H1 (cell line): ENCODE results near the gene TTLL7. TPM values are rescaled to one million over a fixed set of nuclear protein-coding genes. Genes with fewer than 3 reads are reported as not detected.

Experiments
- CTCF ChIA-PET: fragments of 300-600 bp; sonication (Branson Sonifier 250); formaldehyde crosslinking; loops from one replicate; lab custom pipeline; 2021; ENCODE audit not compliant: partially characterized antibody; lab: Charles Lee
- POLR2A ChIA-PET: fragments of 300-600 bp; sonication (Branson Sonifier 250); formaldehyde crosslinking; loops from one replicate; lab custom pipeline; 2021; ENCODE audit warnings: inconsistent platforms; ENCODE audit not compliant: partially characterized antibody; lab: Charles Lee
- DNase-seq, 2 experiments: peaks; one replicate each; pipeline versions ENCODE4 v3.0.0 to v3.0.0-alpha.2; 2010 to 2022; ENCODE audit warnings: low spot score in 2 of 2, low read depth in 1 of 2, mixed read lengths in 1 of 2
- FAIRE-seq: peaks from 2 replicates; lab custom pipeline; 2011; peaks lifted over from hg19 to GRCh38; lab: Jason Lieb, UNC
- H2AFZ ChIP-seq: 2 replicates; pipeline ENCODE4 v1.8.1; 2012; ENCODE audit warnings: low read length, inconsistent platforms
- H2AK5ac ChIP-seq: 2 replicates; pipeline ENCODE4 v1.6.1; 2013; ENCODE audit warnings: low read depth, low read length
- H2BK120ac ChIP-seq: replicated peaks from 2 replicates; pipeline ENCODE3; 2013; ENCODE audit warnings: low read depth, low read length, inconsistent platforms
- H2BK12ac ChIP-seq: 2 replicates; pipeline ENCODE4 v1.6.1; 2013; ENCODE audit warnings: low read depth, low read length
- H2BK15ac ChIP-seq: 2 replicates; pipeline ENCODE4 v1.6.1; 2013; ENCODE audit warnings: low read length
- H2BK20ac ChIP-seq: 2 replicates; pipeline ENCODE4 v1.6.1; 2013; ENCODE audit warnings: low read length
- H2BK5ac ChIP-seq: 2 replicates; pipeline ENCODE4 v1.6.1; 2013; ENCODE audit warnings: low read depth, low read length
- H3K14ac ChIP-seq: 2 replicates; pipeline ENCODE4 v1.6.1; 2013; ENCODE audit warnings: inconsistent platforms; ENCODE audit not compliant: insufficient read length
- H3K18ac ChIP-seq: 2 replicates; pipeline ENCODE4 v1.6.1; 2013; ENCODE audit warnings: low read length; ENCODE audit errors: extremely low read depth
- H3K23ac ChIP-seq: 2 replicates; pipeline ENCODE4 v1.6.1; 2013; ENCODE audit warnings: inconsistent platforms; ENCODE audit not compliant: insufficient read length
- H3K23me2 ChIP-seq: 2 replicates; pipeline ENCODE4 v1.6.1; 2013; ENCODE audit warnings: low read depth, low read length
- H3K27ac ChIP-seq: 2 replicates; pipeline ENCODE4 v1.6.1; 2011; ENCODE audit warnings: low read depth, low read length, inconsistent platforms
- H3K27me3 ChIP-seq, 4 experiments: replicated peaks in 1 of 4; 1 replicate in 1 of 4; 2 replicates in 3 of 4; pipeline versions ENCODE4 v1.6.1 to v1.8.1; 2011 to 2013; ENCODE audit warnings: low read length in 3 of 4, mild to moderate bottlenecking in 3 of 4, inconsistent platforms in 2 of 4, mixed read lengths in 2 of 4, moderate library complexity in 1 of 4; ENCODE audit not compliant: control insufficient read depth in 3 of 4, insufficient read depth in 3 of 4; ENCODE audit errors: extremely low read depth in 1 of 4
- H3K36me3 ChIP-seq, 4 experiments: 2 replicates each; pipeline versions ENCODE4 v1.6.1 to v1.8.1; 2011 to 2013; ENCODE audit warnings: mild to moderate bottlenecking in 4 of 4, low read length in 3 of 4, moderate library complexity in 2 of 4, control low read depth in 1 of 4, inconsistent platforms in 1 of 4; ENCODE audit not compliant: insufficient read depth in 4 of 4, control insufficient read depth in 2 of 4
- H3K4ac ChIP-seq: replicated peaks from 2 replicates; pipeline ENCODE3; 2013; ENCODE audit warnings: low read length, low read depth, mixed read lengths, inconsistent platforms; ENCODE audit not compliant: insufficient read length
- H3K4me1 ChIP-seq, 4 experiments: replicated peaks in 1 of 4; 1 replicate in 1 of 4; 2 replicates in 3 of 4; pipeline versions ENCODE4 v1.6.1 to v1.8.1; 2011 to 2013; ENCODE audit warnings: low read length in 3 of 4, inconsistent platforms in 2 of 4, mixed read lengths in 1 of 4; ENCODE audit not compliant: insufficient read depth in 4 of 4, control insufficient read depth in 3 of 4
- H3K4me2 ChIP-seq, 2 experiments: 2 replicates each; pipeline versions ENCODE4 v1.6.1 to v1.8.1; 2011 to 2013; ENCODE audit warnings: low read depth in 2 of 2, low read length in 2 of 2, control low read depth in 1 of 2, inconsistent platforms in 1 of 2, mild to moderate bottlenecking in 1 of 2; ENCODE audit not compliant: insufficient read depth in 1 of 2
- H3K4me3 ChIP-seq, 4 experiments: fragments of 200-600, 300-600 bp in 1 of 4; sonication (generic), shearing (Covaris generic), sonication (Bioruptor Twin) in 1 of 4; 2 replicates each; pipeline versions ENCODE4 v1.5.1 to v1.8.1; 2011 to 2016; ENCODE audit warnings: low read length in 4 of 4, low read depth in 3 of 4, control low read depth in 2 of 4, inconsistent platforms in 2 of 4, mild to moderate bottlenecking in 2 of 4, mixed read lengths in 1 of 4, moderate library complexity in 1 of 4; ENCODE audit not compliant: insufficient read depth in 2 of 4; ENCODE audit errors: extremely low read depth in 1 of 4
- H3K56ac ChIP-seq: replicated peaks from 2 replicates; pipeline ENCODE3; 2013; ENCODE audit warnings: low read depth, mild to moderate bottlenecking, mixed read lengths, low read length, inconsistent platforms; ENCODE audit not compliant: insufficient read length
- H3K79me1 ChIP-seq: 2 replicates; pipeline ENCODE4 v1.6.1; 2013; ENCODE audit warnings: low read depth, low read length, control low read depth
- H3K79me2 ChIP-seq, 2 experiments: 2 replicates each; pipeline versions ENCODE4 v1.6.1 to v1.8.1; 2012 to 2013; ENCODE audit warnings: low read length in 2 of 2, mild to moderate bottlenecking in 2 of 2, inconsistent platforms in 1 of 2; ENCODE audit not compliant: insufficient read depth in 2 of 2, control insufficient read depth in 1 of 2
- H3K9ac ChIP-seq, 4 experiments: replicated peaks in 1 of 4; 1 replicate in 1 of 4; 2 replicates in 3 of 4; pipeline versions ENCODE4 v1.6.1 to v1.8.1; 2011 to 2013; ENCODE audit warnings: low read depth in 3 of 4, low read length in 3 of 4, control low read depth in 2 of 4, mild to moderate bottlenecking in 2 of 4, moderate library complexity in 2 of 4, inconsistent platforms in 1 of 4; ENCODE audit errors: extremely low read depth in 1 of 4
- H3K9me3 ChIP-seq, 2 experiments: 2 replicates each; pipeline versions ENCODE4 v1.6.1 to v1.8.1; 2012 to 2013; ENCODE audit warnings: mild to moderate bottlenecking in 2 of 2, moderate library complexity in 2 of 2, control low read depth in 1 of 2, inconsistent platforms in 1 of 2, low read depth in 1 of 2, low read length in 1 of 2, mixed read lengths in 1 of 2; ENCODE audit not compliant: insufficient read depth in 2 of 2
- H4K20me1 ChIP-seq, 2 experiments: replicated peaks in 1 of 2; 2 replicates each; pipeline versions ENCODE3 to v1.8.1; 2011 to 2013; ENCODE audit warnings: inconsistent platforms in 2 of 2, low read length in 2 of 2, mild to moderate bottlenecking in 1 of 2; ENCODE audit not compliant: insufficient read depth in 2 of 2, control insufficient read depth in 1 of 2
- H4K5ac ChIP-seq: 2 replicates; pipeline ENCODE4 v1.6.1; 2013; ENCODE audit warnings: low read length, low read depth, mixed read lengths, inconsistent platforms; ENCODE audit not compliant: insufficient read length
- H4K8ac ChIP-seq: 2 replicates; pipeline ENCODE4 v1.8.0; 2013; ENCODE audit warnings: mild to moderate bottlenecking, moderate library complexity, low read length, inconsistent platforms; ENCODE audit not compliant: insufficient read depth; ENCODE audit errors: extremely low read depth
- H4K91ac ChIP-seq: replicated peaks from 2 replicates; pipeline ENCODE3; 2013; ENCODE audit warnings: low read length, mixed read lengths, inconsistent platforms; ENCODE audit not compliant: insufficient read length
- ASH2L ChIP-seq: fragments of 200-600, 300-600 bp; sonication (generic); IDR thresholded peaks from one replicate; pipeline ENCODE4 v1.7.1; 2017; ENCODE audit warnings: low read length
- ATF2 ChIP-seq: IDR thresholded peaks from 2 replicates; pipeline ENCODE4 v1.6.1; 2012; ENCODE audit warnings: low read length, inconsistent platforms
- CBX8 ChIP-seq: fragments of 300-800, 300-1000 bp; sonication (generic); IDR thresholded peaks from 2 replicates; pipeline ENCODE4 v1.7.1; 2016; ENCODE audit warnings: low read depth, low read length, borderline replicate concordance
- FOSL1 ChIP-seq: IDR thresholded peaks from 2 replicates; pipeline ENCODE4 v1.6.1; 2011; ENCODE audit warnings: mild to moderate bottlenecking, low read depth, low read length, moderate library complexity; ENCODE audit not compliant: insufficient read depth
- HDAC2 ChIP-seq, 2 experiments: fragments of 300-600 bp in 1 of 2; sonication (generic) in 1 of 2; IDR thresholded peaks; 2 replicates each; pipeline ENCODE4 v1.6.1; 2011 to 2012; ENCODE audit warnings: low read depth in 2 of 2, low read length in 2 of 2, mild to moderate bottlenecking in 2 of 2, moderate library complexity in 2 of 2, borderline replicate concordance in 1 of 2, inconsistent platforms in 1 of 2
- RXRA ChIP-seq: IDR thresholded peaks from 2 replicates; pipeline ENCODE4 v1.6.1; 2011; ENCODE audit warnings: low read depth, mild to moderate bottlenecking, low read length, moderate library complexity; ENCODE audit not compliant: insufficient read depth
- SP2 ChIP-seq: IDR thresholded peaks from 2 replicates; pipeline ENCODE4 v1.6.1; 2012; ENCODE audit warnings: mild to moderate bottlenecking, low read length, inconsistent platforms
- TAF7 ChIP-seq: optimal IDR thresholded peaks from 2 replicates; pipeline ENCODE3; 2011; ENCODE audit warnings: low read depth, mild to moderate bottlenecking, inconsistent platforms, low read length, moderate library complexity, borderline replicate concordance
- TBP ChIP-seq: IDR thresholded peaks from 2 replicates; pipeline ENCODE4 v1.6.1; 2011; ENCODE audit warnings: low read depth, low read length, improper control_type of control experiment
- TEAD4 ChIP-seq: IDR thresholded peaks from 2 replicates; pipeline ENCODE4 v1.6.1; 2012; ENCODE audit warnings: low read depth, low read length, inconsistent platforms, mixed read lengths
- WGBS, 2 experiments: shearing (Covaris generic) in 1 of 2; methylation state at CpG; one replicate each; pipeline versions ENCODE4 v1.1.6 to v1.1.7; 2013 to 2015; ENCODE audit warnings: low lambda C conversion rate in 2 of 2, mixed read lengths in 2 of 2, inconsistent platforms in 1 of 2, low coverage in 1 of 2, missing lambda C conversion rate in 1 of 2; ENCODE audit not compliant: insufficient replicate concordance in 2 of 2, insufficient coverage in 1 of 2, insufficient read length in 1 of 2; ENCODE audit errors: extremely low coverage in 1 of 2, missing lambda C conversion rate in 1 of 2; 5-methylcytosine and 5-hydroxymethylcytosine counted together
- polyA plus RNA-seq, 7 experiments: library from polyadenylated mRNA; depleted of rRNA in 3 of 7; stranded (reverse) in 5 of 7; unstranded in 2 of 7; fragments of >200 nt in 5 of 7; fragments of 200-250 nt in 2 of 7; gene quantifications; 1 replicate in 5 of 7; 2 replicates in 1 of 7; 4 replicates in 1 of 7; pipeline versions ENCODE4 v1.2.1 to v1.2.3, GENCODE V29; 2011 to 2013; ENCODE audit warnings: missing spikeins in 2 of 7, mixed read lengths in 2 of 7
- total RNA-seq: library from RNA; stranded (reverse); fragmentation: NEBNext Ultra II Directional; extraction: Animal tissue kit (Norgen Biotek cat#: 25700); gene quantifications from 2 replicates; pipeline ENCODE4 v1.2.1, GENCODE V29; 2021

TTLL7 gene
- total and polyA plus RNA-seq, 2 of the 8 experiments (the other 6 are each of a cell fraction or from before 2014, with no cell fraction given), result 1.9 to 7.9 TPM

- no peaks in the 10 kb centered on the region for H3K79me2 ChIP-seq
- H2AFZ ChIP-seq, result no peak overlapping the region
- 94% methylated on average over 3 of the region's 3 CpGs; no CpG with 5 or more reads in 1 of the 2 experiments for WGBS, 2 experiments
- H2BK120ac ChIP-seq, result no peak overlapping the region
- H2BK5ac ChIP-seq, result no peak overlapping the region
- DNase-seq, result no peak
- CTCF ChIA-PET, result no interaction called here
- POLR2A ChIA-PET, result no interaction called here
- no peak overlapping the region for H4K91ac ChIP-seq
- no peak overlapping the region for H3K27ac ChIP-seq
- no peak overlapping the region for H2BK15ac ChIP-seq
- no peak overlapping the region for H3K9ac ChIP-seq
- peaks cover 0 to 2% of the 10 kb centered on the region in 2 experiments for H4K20me1 ChIP-seq
- no peak overlapping the region for H2BK12ac ChIP-seq
- no peaks in the 10 kb centered on the region for H3K79me1 ChIP-seq
- no peak overlapping the region for H2AK5ac ChIP-seq
- no peak for TF ChIP-seq TBP
- no peak for TF ChIP-seq RXRA
- no peak for TF ChIP-seq ATF2
- TF ChIP-seq ASH2L, result no peak
- no peak for TF ChIP-seq TEAD4
- no peak for TF ChIP-seq SP2
- no peak for TF ChIP-seq FOSL1
- TF ChIP-seq TAF7, result no peak
- TF ChIP-seq HDAC2 (IDR thresholded peaks at IDR 0.05; ENCODE audit: borderline replicate concordance in 1 of 2, low read depth in 2 of 2, low read length in 2 of 2), result no peak
- TF ChIP-seq CBX8, result no peak
- H3K56ac ChIP-seq, result no peak overlapping the region
- no peak overlapping the region for H3K23ac ChIP-seq
- H3K4me2 ChIP-seq, result no peak overlapping the region
- H3K9me3 ChIP-seq, result no peaks in the 10 kb centered on the region
- peaks cover 28 to 50% (median 42%) of the 10 kb centered on the region in 4 experiments for H3K27me3 ChIP-seq
- H3K4ac ChIP-seq, result no peak overlapping the region
- FAIRE-seq, result no peak
- H3K23me2 ChIP-seq, result no peaks in the 10 kb centered on the region
- H4K5ac ChIP-seq, result no peak overlapping the region
- H3K36me3 ChIP-seq, result no peaks in the 10 kb centered on the region
- no peak overlapping the region for H2BK20ac ChIP-seq
- H4K8ac ChIP-seq, result no peak overlapping the region
- H3K4me3 ChIP-seq, result no peak overlapping the region
- H3K4me1 ChIP-seq, result no peaks in the 10 kb centered on the region
- H3K18ac ChIP-seq, result no peak overlapping the region
- no peak overlapping the region for H3K14ac ChIP-seq
These were observed 27.0 kb upstream of the TTLL7 start for GRCh38 chr1:84025966-84026365.
